Activated CD4-positive, alpha-beta T cell treated with anti-CD3 and anti-CD28 coated beads, Interleukin-2, amount 50 U/mL, for 4 hours (primary cell): Measurements from ENCODE around the gene GABRR1.
"Not testable (repeated sequence)": the region's sequence is repeated elsewhere in the genome, so short reads cannot be mapped to it uniquely, and the experiment has no call there.

Source experiments
- DNase-seq, 2 experiments: peaks; one replicate each; pipeline ENCODE4 v3.0.0-alpha.2; 2020

The GABRR1 gene

DNA sequence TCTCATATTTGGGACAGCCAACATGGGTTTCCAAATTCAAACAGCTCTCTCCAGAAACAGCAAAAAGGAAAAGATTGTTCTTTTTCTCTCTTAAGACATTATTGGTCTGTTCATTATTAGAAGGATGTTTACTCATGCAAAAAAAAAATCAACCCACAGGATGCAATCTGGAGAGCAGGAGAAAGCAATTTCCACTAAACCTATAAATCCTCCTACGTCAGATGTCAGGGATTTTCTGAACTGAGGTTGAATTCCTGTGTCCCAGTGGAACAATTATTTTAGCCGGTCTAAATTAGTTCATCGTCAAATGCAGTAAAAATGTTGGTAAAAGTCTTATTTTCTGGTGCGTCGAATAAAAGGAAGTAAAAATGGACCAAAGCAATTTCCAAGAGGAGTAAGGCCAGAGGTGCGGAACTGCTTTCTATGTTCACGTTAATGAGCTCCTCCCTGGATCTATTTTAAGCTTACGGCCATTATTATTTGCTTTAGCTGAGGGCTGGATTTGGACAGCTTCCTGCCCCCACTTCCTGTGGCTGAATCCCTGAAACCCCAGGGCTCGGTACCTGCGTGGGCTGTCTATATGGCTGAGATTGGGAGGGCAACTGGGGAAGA lies at the start of gene GABRR1:
Gene GABRR1 (minus strand): TSS at position 60 of the 612 bp plus-strand sequence. CDS start 36 bp downstream, at position 24.
- no peak for DNase-seq

DNA sequence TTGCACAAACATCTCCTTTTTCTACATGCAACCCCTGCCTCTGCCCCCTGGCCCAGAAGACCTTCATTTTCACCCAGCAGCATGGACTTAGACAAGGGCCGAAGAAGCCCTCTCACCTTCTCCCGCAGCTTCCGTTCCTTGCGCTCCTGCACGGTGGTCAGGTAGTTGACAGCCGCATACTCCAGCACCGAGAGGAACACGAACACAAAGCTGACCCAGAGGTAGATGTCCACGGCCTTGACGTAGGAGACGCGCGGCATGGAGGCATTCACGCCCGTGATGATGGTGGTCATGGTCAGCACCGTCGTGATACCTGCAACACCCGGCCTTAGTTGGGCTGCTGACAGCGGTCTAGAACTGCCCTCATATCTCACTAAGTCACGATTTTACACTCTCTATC lies 47.1 kb upstream of the GABRR1 start:
- no peak for DNase-seq

DNA sequence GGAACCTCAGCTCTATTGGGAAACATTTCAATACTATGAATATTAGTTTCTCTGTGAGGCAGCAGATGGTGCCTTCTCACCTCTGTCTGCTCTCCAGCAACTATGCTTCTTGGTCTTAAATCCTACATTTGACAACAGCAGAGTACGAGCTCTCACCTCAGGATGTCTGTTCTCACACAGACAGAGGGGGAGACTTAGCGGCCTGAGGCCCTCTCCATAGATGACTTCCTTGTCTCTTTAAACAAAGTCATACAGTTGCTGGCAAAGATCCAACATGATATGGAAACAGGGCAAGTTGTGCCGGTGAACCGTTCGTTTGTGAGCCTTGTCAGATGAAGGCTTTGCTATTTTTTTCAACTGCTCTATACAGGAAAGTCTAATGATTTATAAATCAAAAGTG lies 43.7 kb upstream of the GABRR1 start:
- no peak for DNase-seq

DNA sequence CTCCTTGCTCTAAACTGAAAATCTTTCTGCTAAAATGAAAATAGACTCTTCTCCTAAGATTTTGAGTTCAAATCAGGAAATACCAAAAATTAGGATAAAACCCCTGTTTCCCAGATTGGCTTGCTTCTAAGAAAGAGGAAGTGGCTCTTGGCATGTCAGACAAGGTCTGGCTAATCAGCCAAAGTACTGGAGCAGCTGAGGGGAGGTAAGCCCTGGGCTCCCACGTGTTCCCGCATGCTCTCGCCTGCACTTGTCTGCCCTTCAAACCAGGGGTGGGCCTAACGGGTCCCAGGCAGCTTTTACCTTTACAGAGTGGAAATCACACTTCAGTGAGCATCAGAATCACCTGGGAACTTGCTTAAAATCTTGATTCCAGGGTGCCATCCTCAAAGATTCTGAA lies 43.2 kb upstream of the GABRR1 start:
- DNase-seq: no peak

DNA sequence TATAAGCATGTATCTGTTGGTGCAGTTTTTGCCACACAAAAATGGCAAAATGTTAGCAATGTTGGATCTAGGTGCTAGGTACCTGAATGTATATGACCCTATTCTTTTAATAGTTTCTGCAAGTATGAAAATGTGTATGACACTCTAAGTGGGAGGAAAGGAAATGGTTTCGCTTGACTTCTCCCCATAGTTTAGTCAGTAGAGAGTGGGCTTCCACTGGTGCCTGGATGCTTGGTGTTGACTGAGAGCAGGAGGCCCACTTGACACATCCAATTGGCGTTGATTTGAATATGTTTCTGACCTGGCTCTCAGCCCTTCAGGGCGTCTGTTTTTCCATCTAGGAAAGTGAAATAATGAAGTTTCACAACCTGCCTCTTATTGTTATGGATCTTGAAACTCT lies 41.8 kb upstream of the GABRR1 start:
- no peak for DNase-seq

DNA sequence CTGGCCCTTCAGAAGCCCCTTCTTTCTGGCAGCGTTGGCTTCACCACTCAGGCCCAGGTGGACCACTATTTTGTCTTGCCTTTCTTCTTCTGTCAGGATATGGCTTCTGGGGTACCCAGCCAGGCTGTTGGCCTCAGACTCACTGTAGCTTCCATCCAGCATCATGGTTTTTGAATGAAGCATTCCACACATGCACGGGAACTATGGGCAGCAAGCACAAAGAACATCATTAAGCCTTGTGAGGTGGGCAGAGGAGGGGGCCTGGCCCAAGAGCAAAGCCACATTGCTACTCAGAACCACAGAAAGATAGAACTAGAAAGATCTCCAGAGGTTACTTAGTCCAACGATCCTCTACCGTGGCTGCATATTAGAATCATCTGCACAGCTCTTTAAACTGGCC lies 40.6 kb upstream of the GABRR1 start:
- DNase-seq: no peak

DNA sequence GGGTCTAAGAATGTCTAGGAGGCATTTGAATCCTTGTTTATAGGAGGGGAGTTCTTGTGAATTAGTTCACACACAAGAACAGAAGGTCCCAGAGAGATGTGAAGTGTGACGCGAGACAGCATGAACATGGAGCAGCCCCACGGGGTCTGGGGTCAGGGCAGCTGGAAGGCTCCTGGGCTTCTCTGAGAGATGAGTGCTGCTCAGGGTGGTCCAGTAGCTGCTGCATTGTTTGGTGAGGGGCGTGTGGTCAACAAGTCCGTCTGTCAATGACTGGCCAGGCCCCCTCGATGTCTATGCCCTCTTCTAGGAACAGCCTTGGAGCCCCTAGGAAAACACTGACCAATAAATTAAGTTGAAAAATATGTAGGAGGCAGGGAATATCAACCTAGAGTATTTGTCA lies 40.2 kb upstream of the GABRR1 start:
- DNase-seq: no peak

DNA sequence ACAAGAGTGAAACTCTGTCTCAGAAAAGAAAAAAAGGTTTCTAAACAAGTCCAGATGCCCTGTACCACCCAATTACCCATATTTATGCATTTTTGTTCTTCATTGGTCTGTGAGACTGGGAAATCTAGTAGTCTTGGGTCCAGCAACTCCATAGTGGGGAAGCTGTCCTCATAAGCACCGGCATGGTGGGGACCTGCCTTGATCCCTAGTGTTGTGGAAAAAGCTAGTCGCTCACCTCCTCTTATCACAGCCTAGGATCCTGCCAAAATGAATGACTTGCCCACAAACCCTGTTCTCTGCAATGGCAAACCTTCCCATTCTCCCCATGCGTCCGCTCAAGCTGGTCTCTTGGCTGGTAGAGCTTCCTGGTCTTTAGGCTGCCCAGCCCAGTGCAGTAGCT lies 38.3 kb upstream of the GABRR1 start:
- DNase-seq: no peak

DNA sequence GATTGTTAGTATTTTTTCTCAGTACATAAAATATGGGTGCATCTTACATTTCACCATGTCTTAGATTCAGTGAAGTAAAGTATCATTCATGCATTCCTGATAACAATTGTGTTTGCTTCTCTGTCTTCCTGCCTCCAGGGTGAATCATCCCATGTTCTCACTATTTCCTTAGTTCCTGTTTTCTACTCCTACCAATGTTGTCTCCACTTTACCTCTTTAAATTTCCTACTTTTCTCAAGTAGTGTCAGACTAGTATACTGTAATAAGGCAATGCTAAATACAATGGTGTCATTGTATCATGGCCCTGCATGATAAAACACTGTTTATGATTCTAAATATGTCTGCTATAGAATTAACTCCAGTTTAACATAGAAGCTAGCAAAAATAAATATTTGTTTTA lies 37.4 kb upstream of the GABRR1 start:
- DNase-seq: no peak

DNA sequence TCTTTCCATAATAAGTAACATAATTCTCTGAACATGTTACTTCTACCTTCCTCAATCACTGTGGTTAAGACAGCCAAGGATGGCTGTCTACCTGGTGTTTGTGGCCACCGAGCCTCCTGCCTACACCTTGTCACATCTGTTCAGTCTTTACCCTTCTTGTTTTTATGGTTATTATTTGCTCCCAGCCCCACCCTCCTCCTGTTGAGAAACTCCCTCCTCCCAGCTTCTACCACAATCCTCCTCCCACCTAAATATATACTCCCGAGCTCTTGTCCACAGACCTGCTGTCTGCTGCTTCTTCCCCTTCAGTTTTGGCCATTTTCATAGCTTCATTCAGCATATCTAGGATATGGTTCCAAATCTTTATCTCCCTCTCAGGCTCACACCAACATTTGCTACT lies 35.7 kb upstream of the GABRR1 start:
- no peak for DNase-seq

DNA sequence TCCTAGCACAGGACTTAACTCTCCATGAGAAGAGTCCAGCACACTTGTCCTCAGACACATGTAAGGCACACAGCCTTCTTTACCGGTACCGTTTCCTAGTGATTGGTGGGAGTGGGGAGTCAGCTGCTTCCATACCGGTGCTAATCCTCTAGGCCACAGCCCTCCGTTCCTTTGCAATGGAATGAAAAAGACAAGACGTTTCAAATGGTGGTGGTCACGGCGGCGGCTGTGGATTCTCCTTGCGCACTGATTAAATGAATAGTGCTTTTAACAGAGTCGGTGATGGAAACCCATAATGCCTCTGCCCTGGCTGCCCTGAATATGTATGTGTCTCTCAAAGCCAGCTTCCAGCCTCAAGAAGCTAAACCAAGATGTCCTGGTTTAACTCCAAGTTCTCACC lies 34.8 kb upstream of the GABRR1 start:
- no peak for DNase-seq

DNA sequence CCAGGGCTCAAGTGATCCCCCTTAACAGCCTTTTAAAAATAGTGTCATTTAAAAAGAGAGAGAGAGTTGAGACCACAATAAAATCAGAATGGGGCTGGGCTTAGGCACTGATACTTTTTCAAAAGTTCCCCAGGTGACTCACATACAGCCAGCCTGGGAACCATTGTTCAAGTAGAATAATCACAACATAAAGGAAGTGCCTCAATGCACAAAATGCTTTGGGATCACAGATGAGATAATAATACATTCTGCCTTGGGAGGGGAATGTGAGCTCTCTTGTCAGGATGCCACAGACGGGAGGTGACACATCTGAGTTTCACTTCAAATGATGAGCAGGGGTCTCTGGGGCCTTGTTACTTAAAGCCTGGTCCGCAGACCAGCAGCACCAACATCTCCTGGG lies 34.0 kb upstream of the GABRR1 start:
- no peak for DNase-seq

DNA sequence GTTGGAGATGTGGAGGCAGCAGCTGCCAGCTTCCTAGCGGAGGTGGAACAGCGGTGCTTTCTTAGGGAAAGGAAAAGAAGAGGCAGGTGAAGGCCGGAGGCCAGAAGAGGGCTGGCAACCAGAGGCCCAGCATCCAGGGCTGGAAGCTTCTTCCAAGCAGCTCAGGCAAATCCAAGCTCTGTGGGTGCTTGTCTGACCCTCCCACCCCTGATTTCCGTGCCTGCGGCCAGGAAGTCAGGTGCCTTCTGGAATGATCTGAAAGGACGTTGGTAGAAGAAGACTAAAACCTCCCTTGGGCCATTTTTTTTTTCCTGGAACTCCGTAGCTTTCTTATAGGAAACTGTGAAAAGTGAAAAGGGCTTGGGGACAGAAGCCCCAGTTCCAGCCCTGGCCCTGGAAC lies 33.1 kb upstream of the GABRR1 start:
- DNase-seq: no peak

DNA sequence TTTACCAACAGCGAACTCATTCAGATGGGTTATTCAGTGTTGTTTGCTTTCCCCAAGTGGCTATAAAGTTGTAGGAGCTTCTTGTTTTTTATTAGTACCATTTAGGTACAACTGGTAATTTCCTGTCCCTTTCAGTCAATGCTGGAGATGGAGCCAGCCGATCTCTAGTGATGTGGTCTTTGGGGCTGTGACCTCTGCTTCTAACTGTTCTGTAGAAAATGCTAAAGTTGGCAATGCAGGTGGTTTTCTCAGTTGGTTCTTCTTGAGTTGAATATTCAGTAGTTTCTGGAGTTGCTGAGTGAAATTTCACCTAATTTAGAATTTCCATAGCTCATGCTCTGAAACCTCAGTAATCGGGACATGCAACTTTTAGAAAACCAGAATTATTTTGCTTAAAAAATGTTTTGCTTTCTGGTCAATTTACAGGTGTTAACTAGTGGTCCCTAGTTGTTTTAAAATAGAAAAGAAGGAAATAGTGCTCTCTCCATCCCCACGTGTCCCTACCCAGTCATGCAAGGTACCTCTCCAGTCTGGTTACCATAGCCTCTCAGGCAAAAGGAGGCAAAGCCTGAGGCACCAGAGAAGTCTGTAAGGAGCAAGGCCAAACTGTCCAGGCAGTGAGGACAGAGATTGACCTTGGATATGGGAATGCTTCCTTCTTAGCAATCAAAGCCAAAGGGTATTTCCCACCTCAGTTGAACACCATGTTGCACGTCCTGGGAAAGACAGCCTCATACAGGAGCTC lies 27.3 kb upstream of the GABRR1 start:
- no peak for DNase-seq

DNA sequence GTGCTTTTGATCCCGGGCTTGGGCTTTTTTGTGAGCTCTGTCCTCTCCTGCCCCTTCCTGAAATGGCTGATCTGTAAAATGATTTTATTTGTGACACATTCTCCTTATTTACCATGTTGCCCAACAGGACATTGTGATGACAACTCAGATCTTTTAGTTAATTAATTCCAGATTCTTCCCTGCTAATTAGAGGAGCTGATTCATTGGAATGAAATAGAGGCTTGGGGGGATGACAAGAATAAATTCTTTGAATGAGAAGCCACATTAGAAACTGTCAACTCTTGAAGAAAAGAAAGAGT lies 26.1 kb upstream of the GABRR1 start:
- no peak for DNase-seq

DNA sequence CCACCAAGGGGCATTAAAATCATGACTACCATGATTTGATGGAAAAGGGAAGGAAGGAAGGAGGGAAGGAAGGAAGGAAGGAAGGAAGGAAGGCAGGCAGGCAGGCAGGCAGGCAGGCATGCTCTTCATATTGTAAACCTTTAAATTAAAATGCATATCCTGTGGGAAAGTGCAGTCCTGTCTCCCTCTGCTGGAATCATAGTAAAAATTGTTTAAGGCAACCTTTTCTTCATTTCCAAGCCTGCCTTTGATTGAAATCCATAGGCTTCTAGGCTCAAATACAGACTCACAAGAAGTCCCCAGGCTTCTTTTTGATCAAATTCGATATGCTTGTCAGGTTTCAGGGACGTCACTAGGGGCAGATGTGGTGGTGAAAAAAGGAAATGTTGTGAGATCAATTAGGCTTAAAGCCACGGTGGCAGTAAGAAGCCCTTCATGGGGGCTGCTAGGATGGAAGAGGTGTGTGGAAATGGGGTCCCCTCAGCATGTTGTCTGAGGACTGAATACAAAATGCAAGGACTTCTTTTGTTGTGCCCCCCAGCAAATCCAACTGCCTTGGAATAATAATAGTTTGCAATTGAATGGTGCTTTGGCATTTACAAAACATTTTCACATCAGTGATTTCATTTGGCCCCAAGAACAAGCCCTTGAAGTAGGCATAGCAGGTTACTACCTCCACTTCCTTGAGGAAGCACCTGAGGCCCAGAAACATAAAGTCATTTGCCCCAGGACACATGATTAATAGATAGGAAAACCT lies 25.6 kb upstream of the GABRR1 start:
- no peak for DNase-seq

DNA sequence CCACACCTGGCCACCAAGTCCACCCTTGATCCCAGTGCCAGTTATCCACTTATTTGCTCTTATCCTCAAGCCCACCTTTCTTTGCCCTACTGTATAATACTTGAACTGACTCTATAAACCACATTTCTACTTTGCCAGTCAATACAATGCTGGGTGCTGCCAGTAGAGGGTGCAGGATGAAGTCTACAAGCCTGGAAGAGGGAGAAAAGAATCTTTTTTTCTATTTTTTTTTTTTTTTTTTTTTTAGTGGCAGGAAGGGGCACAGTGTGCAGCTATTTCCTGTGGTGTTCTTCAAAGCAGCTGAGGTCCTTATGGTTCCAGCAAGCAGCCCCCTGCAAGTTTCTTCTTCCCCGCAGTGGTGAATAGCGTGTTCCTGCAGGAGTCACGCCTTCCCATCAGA lies 22.2 kb upstream of the GABRR1 start:
- DNase-seq: peak; percentile 6 to 16

DNA sequence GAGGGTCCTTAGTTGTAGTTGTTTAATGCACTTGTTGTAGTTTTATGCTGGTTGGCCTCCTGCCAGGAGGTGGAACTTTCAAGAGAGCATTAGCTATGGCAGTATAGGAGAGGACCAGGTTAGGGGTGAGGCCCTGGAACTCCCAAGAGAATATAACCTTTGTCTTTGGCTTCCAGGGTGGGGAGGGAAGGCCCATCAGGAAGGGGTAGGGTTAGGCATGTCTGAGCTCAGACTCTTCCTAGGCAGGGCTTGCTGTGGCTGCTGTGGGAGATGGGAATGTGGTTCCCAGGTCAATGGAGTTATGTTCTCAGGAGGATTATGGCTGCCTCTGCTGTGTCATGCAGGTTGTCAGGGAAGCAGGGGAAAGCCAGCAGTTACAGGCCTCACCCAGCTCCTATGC lies 20.0 kb upstream of the GABRR1 start:
- DNase-seq: no peak

DNA sequence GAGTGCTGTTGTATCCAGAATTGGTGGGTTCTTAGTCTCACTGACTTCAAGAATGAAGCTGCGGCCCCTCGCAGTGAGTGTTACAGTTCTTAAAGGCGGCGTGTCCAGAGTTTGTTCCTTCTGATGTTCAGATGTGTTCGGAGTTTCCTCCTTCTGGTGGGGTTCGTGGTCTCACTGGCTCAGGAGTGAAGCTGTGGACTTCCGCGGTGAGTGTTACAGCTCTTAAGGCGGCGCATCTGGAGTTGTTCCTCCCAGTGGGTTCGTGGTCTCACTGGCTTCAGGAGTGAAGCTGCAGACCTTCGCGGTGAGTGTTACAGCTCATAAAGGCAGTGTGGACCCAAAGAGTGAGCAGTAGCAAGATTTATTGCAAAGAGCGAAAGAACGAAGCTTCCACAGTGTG lies 16.4 kb upstream of the GABRR1 start:
- not testable (repeated sequence) for DNase-seq

DNA sequence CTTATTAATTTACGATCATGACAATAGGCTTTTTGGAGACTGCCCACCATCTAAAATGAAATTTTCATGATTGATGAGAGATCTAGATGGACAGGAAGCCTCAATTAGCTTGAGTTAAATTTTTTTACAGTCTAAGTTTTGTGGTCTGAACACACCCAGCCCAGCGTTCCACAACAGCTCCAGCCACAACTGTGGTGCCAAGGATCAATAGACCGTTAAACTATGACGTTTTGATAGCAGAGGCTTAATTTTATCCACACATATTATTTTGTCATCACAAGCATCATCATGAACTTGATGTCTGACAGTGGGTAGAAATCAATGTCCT lies 5.5 kb upstream of the GABRR1 start:
- DNase-seq: no peak

DNA sequence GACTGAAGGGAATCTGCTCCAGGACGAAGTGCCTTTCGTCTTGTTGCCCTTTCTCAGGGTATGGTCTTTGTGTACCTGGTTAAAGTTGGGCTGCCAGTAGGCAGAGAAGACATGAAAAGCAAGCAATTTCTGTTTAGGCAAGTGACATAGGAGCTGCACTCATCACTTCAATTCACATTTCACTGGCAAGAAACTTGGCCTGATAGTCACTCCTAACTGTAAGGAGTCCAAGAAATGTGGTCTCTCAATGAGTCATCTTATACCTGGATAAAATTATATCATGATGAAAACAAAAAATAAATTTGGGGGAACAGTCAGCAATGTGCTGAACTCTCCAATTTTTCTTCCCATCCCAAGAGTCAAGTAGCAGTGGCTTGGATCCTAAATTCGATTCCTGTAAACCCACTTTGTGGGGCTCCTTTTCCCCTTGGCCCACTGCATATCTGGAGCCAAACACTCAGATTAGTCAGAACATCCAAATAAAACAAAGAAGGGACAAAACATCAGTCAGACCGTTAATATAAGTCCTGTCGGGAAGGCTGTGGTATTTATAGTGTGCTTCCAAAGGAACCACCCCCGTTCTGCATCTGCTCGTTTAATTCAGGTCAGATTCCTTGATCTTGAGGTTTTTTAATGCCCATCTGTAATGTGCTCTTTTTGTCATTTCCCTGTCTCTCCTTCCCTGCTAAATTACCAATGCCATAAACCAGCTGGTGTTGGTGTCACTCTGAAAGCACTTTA lies 5.0 kb upstream of the GABRR1 start:
- DNase-seq: no peak

DNA sequence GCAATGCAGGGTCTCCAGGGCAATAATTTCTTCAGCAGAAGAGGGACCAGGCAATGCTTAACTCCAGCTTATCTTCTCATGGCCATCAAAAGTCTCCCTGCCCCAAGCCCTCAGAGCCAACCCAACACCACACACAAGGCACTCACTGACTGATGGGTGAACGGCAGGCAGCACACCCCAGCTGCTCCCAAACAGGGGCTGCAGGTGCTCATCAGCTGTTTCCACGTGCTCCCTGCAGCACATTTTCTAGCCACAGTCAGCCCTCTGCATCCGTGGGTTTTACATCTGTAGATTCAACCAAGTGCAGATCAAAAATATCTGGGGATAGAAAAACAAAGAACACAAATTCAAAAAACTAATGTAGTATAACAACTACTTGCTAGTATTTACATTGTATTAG lies 4.0 kb upstream of the GABRR1 start:
- DNase-seq: no peak

DNA sequence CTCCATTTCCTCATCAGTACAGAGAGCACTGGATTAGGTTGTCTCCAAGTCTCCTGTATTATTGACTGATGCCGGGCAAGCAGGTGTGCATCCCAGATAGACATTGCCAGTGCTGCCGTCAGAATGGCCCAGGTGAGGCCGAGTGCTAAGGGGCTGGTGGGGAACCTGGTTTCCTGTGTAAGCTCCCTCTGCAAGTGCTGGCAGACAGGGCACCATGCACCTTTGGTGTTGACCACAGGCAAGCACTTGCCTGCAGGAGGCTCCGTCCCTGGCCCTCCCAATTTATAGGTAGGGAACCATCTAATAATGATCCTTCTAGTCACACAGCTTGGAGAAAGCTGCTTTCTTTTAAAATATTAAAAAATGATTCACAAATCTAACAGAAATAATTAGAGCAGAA lies 747 bp downstream of the GABRR1 start:
- DNase-seq: no peak

DNA sequence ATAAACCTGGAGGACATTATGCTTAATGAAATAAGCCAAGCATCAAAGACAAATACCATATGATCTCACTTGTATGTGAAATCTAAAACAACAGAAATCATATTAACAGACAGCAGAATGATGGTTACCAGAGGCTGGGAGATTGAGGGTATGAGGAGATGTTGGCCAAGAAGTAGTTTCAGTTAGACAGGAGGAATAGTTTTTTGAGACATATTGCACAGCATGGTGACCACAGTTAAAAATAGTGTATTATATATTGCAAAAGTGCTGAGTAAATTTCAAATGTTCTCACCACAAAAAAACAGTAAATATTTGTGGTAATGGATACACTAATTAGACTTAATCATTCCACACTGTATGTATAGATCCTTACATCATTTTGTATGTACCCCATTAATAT lies 1.8 kb downstream of the GABRR1 start:
- DNase-seq: no peak
